Panc1 (cell line): ENCODE measurements around the gene ATP1B2. TPM values are rescaled to one million over a fixed set of nuclear protein-coding genes. Genes with fewer than 3 reads are reported as not detected.

Experiments
- ATAC-seq: fragments of 200-7000 bp; cut with Tn5 transposase; 2 replicates; pipeline ENCODE4 v1.9.1; 2020; ENCODE audit warnings: mild to moderate bottlenecking, moderate library complexity
- BruUV-seq: library from RNA; stranded (reverse); fragments of 400-500 nt; replicated peaks from 2 replicates; lab custom pipeline; 2021; lab: Mats Ljungman, UMichigan
- CTCF ChIA-PET: fragments of 300-600 bp; sonication (Branson Sonifier 250); formaldehyde crosslinking; loops from one replicate; lab custom pipeline; 2022; ENCODE audit warnings: antibody characterized with exemption; lab: Charles Lee
- POLR2A ChIA-PET: fragments of 300-600 bp; sonication (Branson Sonifier 250); formaldehyde crosslinking; loops from one replicate; lab custom pipeline; 2022; ENCODE audit warnings: antibody characterized with exemption; lab: Charles Lee
- DNase-seq: peaks from one replicate; pipeline ENCODE4 v3.0.0-alpha.2; 2010; ENCODE audit warnings: low read depth, low spot score
- H3K27ac ChIP-seq: 2 replicates; pipeline ENCODE4 v1.5.1; 2011; ENCODE audit warnings: mild to moderate bottlenecking, low read length, inconsistent platforms
- H3K27me3 ChIP-seq: fragments of 200-500 bp; sonication (Bioruptor generic); 2 replicates; pipeline ENCODE4 v1.6.0; 2014; ENCODE audit warnings: low read length, inconsistent platforms; ENCODE audit not compliant: control insufficient read depth, insufficient read depth
- H3K36me3 ChIP-seq: fragments of 200-500 bp; sonication (Bioruptor generic); 2 replicates; pipeline ENCODE4 v1.5.1; 2014; ENCODE audit warnings: inconsistent platforms, mild to moderate bottlenecking, low read length, moderate library complexity; ENCODE audit not compliant: control insufficient read depth, insufficient read depth
- H3K4me1 ChIP-seq: 2 replicates; pipeline ENCODE4 v1.5.1; 2011; ENCODE audit warnings: inconsistent platforms, mild to moderate bottlenecking, low read length, moderate library complexity; ENCODE audit not compliant: control insufficient read depth, insufficient read depth
- H3K4me3 ChIP-seq, 2 experiments: 2 replicates each; pipeline ENCODE4 v1.5.1; 2011 to 2012; ENCODE audit warnings: low read depth in 2 of 2, low read length in 2 of 2, mild to moderate bottlenecking in 2 of 2, inconsistent platforms in 1 of 2, moderate library complexity in 1 of 2
- H3K9me3 ChIP-seq: fragments of 200-500 bp; sonication (Bioruptor generic); 2 replicates; pipeline ENCODE4 v1.5.1; 2014; ENCODE audit warnings: low read depth, mild to moderate bottlenecking, inconsistent platforms, low read length, moderate library complexity; ENCODE audit not compliant: control insufficient read depth, insufficient read depth
- POLR2AphosphoS5 ChIP-seq: IDR thresholded peaks from 2 replicates; pipeline ENCODE4 v1.6.1; 2012; ENCODE audit warnings: mild to moderate bottlenecking, low read depth, low read length, moderate library complexity
- SIN3A ChIP-seq: IDR thresholded peaks from 2 replicates; pipeline ENCODE4 v1.6.1; 2012; ENCODE audit warnings: low read depth, mild to moderate bottlenecking, low read length, moderate library complexity, borderline replicate concordance; ENCODE audit not compliant: insufficient read depth
- TCF7L2 ChIP-seq: IDR thresholded peaks from 2 replicates; pipeline ENCODE4 v1.6.1; 2011; ENCODE audit warnings: mild to moderate bottlenecking, low read depth, low read length, inconsistent platforms
- in situ Hi-C: cut with HindIII; loops from 2 replicates; pipeline ENCODE4 v1.10.0; 2016; ENCODE audit warnings: low sequenced_read_pairs, low pct_unique_long_range_greater_than_20kb
- intact Hi-C: fragments of 100-400 bp; cut with micrococcal nuclease; formaldehyde crosslinking; loops from one replicate; pipeline ENCODE4 v1.10.0; 2022; ENCODE audit not compliant: unreplicated experiment
- total RNA-seq: library from RNA; stranded (reverse); gene quantifications from one replicate; pipeline ENCODE4 v1.2.1, GENCODE V29; 2021; ENCODE audit not compliant: unreplicated experiment
- TF ChIP-seq, protein P1 (sequence below): fragments of 450-650 bp; IDR thresholded peaks from 2 replicates; pipeline ENCODE4 v1.5.1; 2017; ENCODE audit warnings: mild to moderate bottlenecking
- TF ChIP-seq, protein P2 (sequence below), 2 experiments: IDR thresholded peaks; 2 replicates each; pipeline ENCODE4 v1.6.1; 2011 to 2012; ENCODE audit warnings: low read depth in 2 of 2, control low read depth in 1 of 2, low read length in 1 of 2, mild to moderate bottlenecking in 1 of 2, moderate library complexity in 1 of 2; ENCODE audit not compliant: insufficient read depth in 1 of 2

The ATP1B2 gene
- total RNA-seq, 1 experiment from 2014 or later = 0.08 TPM

DNA sequence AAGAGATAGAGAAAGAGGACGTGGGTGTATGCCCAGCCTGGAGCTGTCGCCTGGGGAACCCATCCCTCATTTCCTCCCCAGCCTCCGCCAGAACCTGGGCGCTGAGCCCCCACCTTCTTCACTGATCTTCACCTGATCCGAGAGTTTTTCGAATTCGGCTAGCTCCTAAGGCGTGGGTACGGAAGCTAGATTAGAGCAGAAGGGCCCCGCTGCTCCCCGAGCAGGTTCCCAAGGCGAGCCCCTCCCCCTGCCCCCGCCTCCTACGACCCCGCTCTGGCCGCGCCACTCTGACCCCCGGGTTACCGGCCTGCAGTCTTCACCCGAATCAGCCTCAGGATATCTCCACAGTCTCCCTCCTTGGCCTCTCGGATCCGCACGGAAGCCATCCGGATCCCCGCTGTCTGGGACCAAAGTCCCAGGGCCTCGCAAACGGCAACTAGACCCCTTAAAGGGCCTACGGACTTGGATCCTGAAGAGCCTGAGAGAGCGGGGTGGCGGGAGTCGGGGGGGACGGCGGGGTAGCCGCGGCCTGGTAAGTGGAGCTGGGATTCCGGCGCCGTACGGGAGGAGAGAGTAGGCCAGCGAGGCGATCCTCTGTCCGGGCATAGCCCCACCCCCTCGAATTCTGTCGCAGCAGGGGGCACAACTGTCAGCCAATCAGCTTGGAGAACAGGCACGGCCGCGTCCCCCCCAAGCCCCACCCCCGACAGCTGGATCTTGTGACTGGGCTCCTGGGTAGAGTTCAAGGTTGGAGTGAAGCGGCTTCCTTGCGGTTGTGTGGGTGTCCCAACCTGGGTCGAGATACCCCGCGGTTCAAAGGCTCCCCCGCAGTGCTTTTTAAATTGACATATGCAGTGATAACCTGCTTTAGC lies 23.2 kb upstream of the ATP1B2 start, which contains the start of gene SAT2:
SAT2 (minus strand) TSS at position 572 of the 872 bp plus-strand sequence; CDS start at position 386, 186 bp downstream.
- TF ChIP-seq POLR2AphosphoS5 = peak; percentile 56; the same call in 1 of the 2 replicates
- TF ChIP-seq, protein P1, sequence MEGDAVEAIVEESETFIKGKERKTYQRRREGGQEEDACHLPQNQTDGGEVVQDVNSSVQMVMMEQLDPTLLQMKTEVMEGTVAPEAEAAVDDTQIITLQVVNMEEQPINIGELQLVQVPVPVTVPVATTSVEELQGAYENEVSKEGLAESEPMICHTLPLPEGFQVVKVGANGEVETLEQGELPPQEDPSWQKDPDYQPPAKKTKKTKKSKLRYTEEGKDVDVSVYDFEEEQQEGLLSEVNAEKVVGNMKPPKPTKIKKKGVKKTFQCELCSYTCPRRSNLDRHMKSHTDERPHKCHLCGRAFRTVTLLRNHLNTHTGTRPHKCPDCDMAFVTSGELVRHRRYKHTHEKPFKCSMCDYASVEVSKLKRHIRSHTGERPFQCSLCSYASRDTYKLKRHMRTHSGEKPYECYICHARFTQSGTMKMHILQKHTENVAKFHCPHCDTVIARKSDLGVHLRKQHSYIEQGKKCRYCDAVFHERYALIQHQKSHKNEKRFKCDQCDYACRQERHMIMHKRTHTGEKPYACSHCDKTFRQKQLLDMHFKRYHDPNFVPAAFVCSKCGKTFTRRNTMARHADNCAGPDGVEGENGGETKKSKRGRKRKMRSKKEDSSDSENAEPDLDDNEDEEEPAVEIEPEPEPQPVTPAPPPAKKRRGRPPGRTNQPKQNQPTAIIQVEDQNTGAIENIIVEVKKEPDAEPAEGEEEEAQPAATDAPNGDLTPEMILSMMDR = no peak
- no peaks in the 10 kb centered on the region for H3K27me3 ChIP-seq
- H3K4me1 ChIP-seq = peaks cover 7% of the 10 kb centered on the region
- intact Hi-C loops (no loop called here), in situ Hi-C loops (no loop called here)
- peak; percentile 75 for DNase-seq
- H3K9me3 ChIP-seq = no peaks in the 10 kb centered on the region
- no peaks in the 10 kb centered on the region for H3K36me3 ChIP-seq
- peak; percentile 92 for ATAC-seq
- peak within 1 kb of the TSS; percentile 68 to 71 for H3K4me3 ChIP-seq
- H3K27ac ChIP-seq = peak within 1 kb of the TSS; percentile 86
- POLR2A ChIA-PET = interaction anchor here (0.6 kb wide), 1 partner anchor 19 kb away, joined by 4 read pairs; no protein-coding TSS in a partner anchor
- BruUV-seq = no TSS peak
- CTCF ChIA-PET = no interaction called here

DNA sequence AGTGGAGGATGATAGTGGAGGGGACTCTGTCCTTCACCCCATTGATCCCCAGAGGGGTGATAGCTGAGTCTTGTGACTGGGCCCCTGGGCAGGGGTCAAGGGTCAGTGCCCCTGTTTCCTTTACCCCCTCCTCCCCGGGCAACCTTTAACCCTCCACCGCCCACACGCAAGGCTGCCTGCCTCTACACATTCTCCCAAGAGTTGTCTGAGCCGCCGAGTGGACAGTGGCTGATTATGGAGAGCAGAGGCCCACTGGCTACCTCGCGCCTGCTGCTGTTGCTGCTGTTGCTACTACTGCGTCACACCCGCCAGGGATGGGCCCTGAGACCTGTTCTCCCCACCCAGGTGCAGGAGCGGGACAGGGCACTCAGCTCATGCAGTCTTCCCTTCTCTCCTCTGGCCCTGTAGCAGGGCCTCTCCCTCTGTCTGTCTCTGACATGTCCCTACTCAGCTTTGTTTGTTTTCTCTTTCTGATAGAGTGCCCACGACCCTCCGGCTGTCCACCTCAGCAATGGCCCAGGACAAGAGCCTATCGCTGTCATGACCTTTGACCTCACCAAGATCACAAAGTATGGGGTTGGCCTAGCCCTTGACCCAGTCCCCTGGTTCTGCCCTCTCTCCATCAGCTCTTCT lies 20.7 kb upstream of the ATP1B2 start, which contains the start of gene SHBG:
SHBG (plus strand) TSS at position 197 of the 633 bp plus-strand sequence; CDS start at position 235, 38 bp downstream.
- no TSS peak for BruUV-seq
- intact Hi-C loops (no loop called here), in situ Hi-C loops (no loop called here)
- H3K36me3 ChIP-seq = no peaks in the 10 kb centered on the region
- DNase-seq = no peak
- H3K4me1 ChIP-seq = peaks cover 7% of the 10 kb centered on the region
- ChIA-PET CTCF (no interaction called here), POLR2A (interaction anchor here (0.6 kb wide), 1 partner anchor 37 kb away, joined by 3 read pairs; no protein-coding TSS in a partner anchor)
- ATAC-seq = no peak
- TF ChIP-seq, protein P2, sequence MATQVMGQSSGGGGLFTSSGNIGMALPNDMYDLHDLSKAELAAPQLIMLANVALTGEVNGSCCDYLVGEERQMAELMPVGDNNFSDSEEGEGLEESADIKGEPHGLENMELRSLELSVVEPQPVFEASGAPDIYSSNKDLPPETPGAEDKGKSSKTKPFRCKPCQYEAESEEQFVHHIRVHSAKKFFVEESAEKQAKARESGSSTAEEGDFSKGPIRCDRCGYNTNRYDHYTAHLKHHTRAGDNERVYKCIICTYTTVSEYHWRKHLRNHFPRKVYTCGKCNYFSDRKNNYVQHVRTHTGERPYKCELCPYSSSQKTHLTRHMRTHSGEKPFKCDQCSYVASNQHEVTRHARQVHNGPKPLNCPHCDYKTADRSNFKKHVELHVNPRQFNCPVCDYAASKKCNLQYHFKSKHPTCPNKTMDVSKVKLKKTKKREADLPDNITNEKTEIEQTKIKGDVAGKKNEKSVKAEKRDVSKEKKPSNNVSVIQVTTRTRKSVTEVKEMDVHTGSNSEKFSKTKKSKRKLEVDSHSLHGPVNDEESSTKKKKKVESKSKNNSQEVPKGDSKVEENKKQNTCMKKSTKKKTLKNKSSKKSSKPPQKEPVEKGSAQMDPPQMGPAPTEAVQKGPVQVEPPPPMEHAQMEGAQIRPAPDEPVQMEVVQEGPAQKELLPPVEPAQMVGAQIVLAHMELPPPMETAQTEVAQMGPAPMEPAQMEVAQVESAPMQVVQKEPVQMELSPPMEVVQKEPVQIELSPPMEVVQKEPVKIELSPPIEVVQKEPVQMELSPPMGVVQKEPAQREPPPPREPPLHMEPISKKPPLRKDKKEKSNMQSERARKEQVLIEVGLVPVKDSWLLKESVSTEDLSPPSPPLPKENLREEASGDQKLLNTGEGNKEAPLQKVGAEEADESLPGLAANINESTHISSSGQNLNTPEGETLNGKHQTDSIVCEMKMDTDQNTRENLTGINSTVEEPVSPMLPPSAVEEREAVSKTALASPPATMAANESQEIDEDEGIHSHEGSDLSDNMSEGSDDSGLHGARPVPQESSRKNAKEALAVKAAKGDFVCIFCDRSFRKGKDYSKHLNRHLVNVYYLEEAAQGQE (IDR thresholded peaks at IDR 0.05; ENCODE audit: insufficient read depth in 1 of 2, low read depth in 2 of 2, low read length in 1 of 2) = no peak
- TF ChIP-seq, protein P1 = no peak
- no peak for TF ChIP-seq TCF7L2
- no peak for TF ChIP-seq SIN3A
- no peak for TF ChIP-seq POLR2AphosphoS5
- H3K4me3 ChIP-seq = no peak within 1 kb of the TSS
- H3K27me3 ChIP-seq = no peaks in the 10 kb centered on the region
- H3K9me3 ChIP-seq = no peaks in the 10 kb centered on the region
- no peak within 1 kb of the TSS for H3K27ac ChIP-seq
